Endothelial cell of umbilical vein (primary cell): ENCODE data around the gene GET4. TPM values are rescaled to one million over a fixed set of nuclear protein-coding genes. Genes with fewer than 3 reads are reported as not detected.

ENCODE experiments used
- BruUV-seq: library from RNA; stranded (reverse); fragments of 400-500 nt; replicated peaks from 2 replicates; lab custom pipeline; 2021; lab: Mats Ljungman, UMichigan
- CTCF ChIA-PET: fragments of 300-600, 350-600 bp; sonication (Branson Sonifier 250); formaldehyde crosslinking; loops from one replicate; lab custom pipeline; 2021; ENCODE audit warnings: antibody characterized with exemption, inconsistent platforms; lab: Charles Lee
- POLR2A ChIA-PET: fragments of 300-600, 350-600 bp; sonication (Branson Sonifier 250); formaldehyde crosslinking; loops from one replicate; lab custom pipeline; 2021; ENCODE audit warnings: antibody characterized with exemption, inconsistent platforms; lab: Charles Lee
- DNase-seq: peaks from one replicate; pipeline ENCODE4 v3.0.0-alpha.2; 2011; ENCODE audit warnings: low read depth, low spot score
- FAIRE-seq: peaks from 2 replicates; lab custom pipeline; 2011; peaks lifted over from hg19 to GRCh38; lab: Jason Lieb, UNC
- H2AFZ ChIP-seq: 2 replicates; pipeline ENCODE4 v1.6.0; 2012; ENCODE audit warnings: low read depth, low read length, control low read depth, inconsistent platforms
- H3K27ac ChIP-seq: 2 replicates; pipeline ENCODE4 v1.5.1; 2011; ENCODE audit warnings: low read depth, mild to moderate bottlenecking, control low read depth, low read length, moderate library complexity; ENCODE audit not compliant: insufficient read depth
- H3K27me3 ChIP-seq, 2 experiments: 2 replicates each; pipeline versions ENCODE4 v1.6.0 to v1.6.1; 2011; ENCODE audit warnings: low read length in 2 of 2, mixed read lengths in 1 of 2; ENCODE audit not compliant: control insufficient read depth in 2 of 2, insufficient read depth in 2 of 2
- H3K36me3 ChIP-seq, 2 experiments: 2 replicates in 1 of 2; 3 replicates in 1 of 2; pipeline ENCODE4 v1.5.1; 2011; ENCODE audit warnings: low read length in 2 of 2, mild to moderate bottlenecking in 1 of 2, moderate library complexity in 1 of 2; ENCODE audit not compliant: control insufficient read depth in 2 of 2, insufficient read depth in 2 of 2; ENCODE audit errors: extremely low read depth in 1 of 2
- H3K4me1 ChIP-seq: 3 replicates; pipeline ENCODE4 v1.5.1; 2011; ENCODE audit warnings: mild to moderate bottlenecking, low read length; ENCODE audit not compliant: control insufficient read depth, insufficient read depth; ENCODE audit errors: extremely low read depth
- H3K4me2 ChIP-seq: 2 replicates; pipeline ENCODE4 v1.6.1; 2011; ENCODE audit warnings: low read length, control low read depth, mixed read lengths; ENCODE audit not compliant: insufficient read depth
- H3K4me3 ChIP-seq, 3 experiments: fragments of 200-600 bp in 1 of 3; sonication (generic), shearing (Covaris generic) in 1 of 3; replicated peaks in 1 of 3; 2 replicates each; pipeline ENCODE4 v1.5.1; 2011 to 2016; ENCODE audit warnings: control low read depth in 3 of 3, low read length in 3 of 3, mild to moderate bottlenecking in 2 of 3, inconsistent platforms in 1 of 3, low read depth in 1 of 3, moderate library complexity in 1 of 3; ENCODE audit not compliant: insufficient read depth in 1 of 3
- H3K79me2 ChIP-seq: 2 replicates; pipeline ENCODE4 v1.6.0; 2012; ENCODE audit warnings: low read length, inconsistent platforms; ENCODE audit not compliant: control insufficient read depth, insufficient read depth
- H3K9ac ChIP-seq: replicated peaks from 2 replicates; pipeline ENCODE3; 2011; ENCODE audit warnings: low read length, control low read depth; ENCODE audit not compliant: insufficient read depth; ENCODE audit errors: extremely low read depth
- H3K9me1 ChIP-seq: replicated peaks from 3 replicates; pipeline ENCODE4 v1.6.0; 2011; ENCODE audit warnings: mild to moderate bottlenecking, low read length; ENCODE audit not compliant: control insufficient read depth, insufficient read depth; ENCODE audit errors: extremely low read depth
- H3K9me3 ChIP-seq: replicated peaks from 2 replicates; pipeline ENCODE4 v1.5.1; 2012; ENCODE audit warnings: low read length, inconsistent platforms; ENCODE audit not compliant: control insufficient read depth, insufficient read depth
- H4K20me1 ChIP-seq: replicated peaks from 2 replicates; pipeline ENCODE3; 2011; ENCODE audit warnings: mild to moderate bottlenecking, low read length; ENCODE audit not compliant: control insufficient read depth, insufficient read depth; ENCODE audit errors: extremely low read depth
- CTCF ChIP-seq, 2 donors: IDR thresholded peaks; 1 replicate in 1 of 2; 2 replicates in 1 of 2; pipeline ENCODE4 v1.5.1; 2011; ENCODE audit warnings: low read length in 2 of 2, mild to moderate bottlenecking in 2 of 2, moderate library complexity in 2 of 2, control low read depth in 1 of 2, inconsistent platforms in 1 of 2, low read depth in 1 of 2; ENCODE audit not compliant: insufficient read depth in 1 of 2; ENCODE audit errors: extremely low read depth in 1 of 2
- EZH2 ChIP-seq: IDR thresholded peaks from 2 replicates; pipeline ENCODE4 v1.6.1; 2012; ENCODE audit warnings: borderline replicate concordance, low read depth, mild to moderate bottlenecking, moderate library complexity, low read length, inconsistent platforms; ENCODE audit not compliant: severe bottlenecking
- FOS ChIP-seq: IDR thresholded peaks from 2 replicates; pipeline ENCODE4 v1.6.1; 2011; ENCODE audit warnings: mild to moderate bottlenecking, low read length, moderate library complexity, borderline replicate concordance; ENCODE audit not compliant: insufficient read depth
- GATA2 ChIP-seq: IDR thresholded peaks from 2 replicates; pipeline ENCODE4 v1.7.0; 2011; ENCODE audit warnings: low read depth, mild to moderate bottlenecking, moderate library complexity, mixed read lengths, low read length; ENCODE audit not compliant: insufficient read length, insufficient read depth
- JUN ChIP-seq: IDR thresholded peaks from 2 replicates; pipeline ENCODE4 v1.6.1; 2011; ENCODE audit warnings: borderline replicate concordance, low read depth; ENCODE audit not compliant: insufficient read length, insufficient read depth
- MAX ChIP-seq: IDR thresholded peaks from 2 replicates; pipeline ENCODE4 v1.6.1; 2011; ENCODE audit not compliant: insufficient read depth, insufficient read length
- MYC ChIP-seq: IDR thresholded peaks from one replicate; pipeline ENCODE4 v1.6.1; 2011; ENCODE audit warnings: mild to moderate bottlenecking, low read depth, low read length
- POLR2A ChIP-seq: IDR thresholded peaks from 2 replicates; pipeline ENCODE4 v1.6.1; 2012; ENCODE audit warnings: low read depth, mild to moderate bottlenecking, control low read depth, low read length
- POLR2AphosphoS5 ChIP-seq: IDR thresholded peaks from 2 replicates; pipeline ENCODE4 v1.6.1; 2012; ENCODE audit warnings: low read depth, mild to moderate bottlenecking, control low read depth, low read length, moderate library complexity; ENCODE audit not compliant: insufficient read depth
- dilution Hi-C: fragments of 300-500 bp; cut with MboI; formaldehyde crosslinking; loops from one replicate; pipeline ENCODE4 v1.15.0; 2019; ENCODE audit warnings: low sequenced_read_pairs; ENCODE audit not compliant: extremely low pct_ligation_motif_present
- intact Hi-C: fragments of 100-400 bp; cut with micrococcal nuclease; formaldehyde crosslinking; loops from one replicate; pipeline ENCODE4 v1.10.0; 2022
- polyA plus RNA-seq, 4 experiments: library from polyadenylated mRNA; depleted of rRNA in 3 of 4; stranded (reverse) in 3 of 4; unstranded in 1 of 4; fragments of >200 nt; gene quantifications; 2 replicates each; pipeline versions ENCODE4 v1.2.1 to v1.2.3, GENCODE V29; 2011 to 2012; ENCODE audit warnings: missing spikeins in 1 of 4
- total RNA-seq: library from RNA; stranded (reverse); gene quantifications from 2 replicates; pipeline ENCODE4 v1.2.3, GENCODE V29; 2021

Gene GET4
- total and polyA plus RNA-seq, 2 donors (not counting 3 experiments of a cell fraction or from before 2014, with no cell fraction given) = 48.4 to 58.1 TPM

GRCh38 chr7:835485-836401, 40.6 kb upstream of the GET4 start:
- ChIA-PET POLR2A (no interaction called here), CTCF (interaction anchor here (0.6 to 3.3 kb wide), 24 partner anchors 9 to 527 kb away, joined by 3 to 37 read pairs (median 4); no protein-coding TSS in a partner anchor)
- intact Hi-C loops (loop anchor here (1.0 kb wide), 1 partner anchor 38 kb away; no protein-coding TSS in a partner anchor), dilution Hi-C loops (no loop called here)
- no peak for TF ChIP-seq FOS
- no peak for TF ChIP-seq GATA2
- TF ChIP-seq CTCF (IDR thresholded peaks at IDR 0.05; ENCODE audit: extremely low read depth in 1 of 2, insufficient read depth in 1 of 2, low read depth in 1 of 2, low read length in 2 of 2) = no peak
- TF ChIP-seq JUN = no peak
- no peak for TF ChIP-seq POLR2AphosphoS5
- TF ChIP-seq MAX = no peak
- no peak for TF ChIP-seq EZH2
- TF ChIP-seq MYC = no peak
- no peak for TF ChIP-seq POLR2A
- Histone ChIP-seq H3K9me1 (no peaks in the 10 kb centered on the region), H4K20me1 (no peaks in the 10 kb centered on the region), H3K9ac (no peak overlapping the region), H3K27me3 (no peaks in the 10 kb centered on the region), H3K36me3 (peaks cover 3 to 8% of the 10 kb centered on the region in 2 experiments), H2AFZ (no peak overlapping the region), H3K4me1 (peaks cover 22% of the 10 kb centered on the region), H3K4me3 (no peak overlapping the region), H3K9me3 (no peaks in the 10 kb centered on the region), H3K4me2 (no peak overlapping the region), H3K27ac (no peak overlapping the region), H3K79me2 (peaks cover 33% of the 10 kb centered on the region)
- DNase-seq (no peak), FAIRE-seq (no peak)
- no TSS peak for BruUV-seq
